H1 (cell line): ENCODE measurements around the gene GRID1. TPM values are rescaled to one million over a fixed set of nuclear protein-coding genes. Genes with fewer than 3 reads are reported as not detected.

ENCODE experiments used
- CTCF ChIA-PET: fragments of 300-600 bp; sonication (Branson Sonifier 250); formaldehyde crosslinking; loops from one replicate; lab custom pipeline; 2021; ENCODE audit not compliant: partially characterized antibody; lab: Charles Lee
- POLR2A ChIA-PET: fragments of 300-600 bp; sonication (Branson Sonifier 250); formaldehyde crosslinking; loops from one replicate; lab custom pipeline; 2021; ENCODE audit warnings: inconsistent platforms; ENCODE audit not compliant: partially characterized antibody; lab: Charles Lee
- DNase-seq, 2 experiments: peaks; one replicate each; pipeline versions ENCODE4 v3.0.0 to v3.0.0-alpha.2; 2010 to 2022; ENCODE audit warnings: low spot score in 2 of 2, low read depth in 1 of 2, mixed read lengths in 1 of 2
- FAIRE-seq: peaks from 2 replicates; lab custom pipeline; 2011; peaks lifted over from hg19 to GRCh38; lab: Jason Lieb, UNC
- H2AFZ ChIP-seq: 2 replicates; pipeline ENCODE4 v1.8.1; 2012; ENCODE audit warnings: low read length, inconsistent platforms
- H2AK5ac ChIP-seq: 2 replicates; pipeline ENCODE4 v1.6.1; 2013; ENCODE audit warnings: low read depth, low read length
- H2BK120ac ChIP-seq: replicated peaks from 2 replicates; pipeline ENCODE3; 2013; ENCODE audit warnings: low read depth, low read length, inconsistent platforms
- H2BK12ac ChIP-seq: 2 replicates; pipeline ENCODE4 v1.6.1; 2013; ENCODE audit warnings: low read depth, low read length
- H2BK15ac ChIP-seq: 2 replicates; pipeline ENCODE4 v1.6.1; 2013; ENCODE audit warnings: low read length
- H2BK20ac ChIP-seq: 2 replicates; pipeline ENCODE4 v1.6.1; 2013; ENCODE audit warnings: low read length
- H2BK5ac ChIP-seq: 2 replicates; pipeline ENCODE4 v1.6.1; 2013; ENCODE audit warnings: low read depth, low read length
- H3K14ac ChIP-seq: 2 replicates; pipeline ENCODE4 v1.6.1; 2013; ENCODE audit warnings: inconsistent platforms; ENCODE audit not compliant: insufficient read length
- H3K18ac ChIP-seq: 2 replicates; pipeline ENCODE4 v1.6.1; 2013; ENCODE audit warnings: low read length; ENCODE audit errors: extremely low read depth
- H3K23ac ChIP-seq: 2 replicates; pipeline ENCODE4 v1.6.1; 2013; ENCODE audit warnings: inconsistent platforms; ENCODE audit not compliant: insufficient read length
- H3K23me2 ChIP-seq: 2 replicates; pipeline ENCODE4 v1.6.1; 2013; ENCODE audit warnings: low read depth, low read length
- H3K27ac ChIP-seq: 2 replicates; pipeline ENCODE4 v1.6.1; 2011; ENCODE audit warnings: low read depth, low read length, inconsistent platforms
- H3K27me3 ChIP-seq, 4 experiments: replicated peaks in 1 of 4; 1 replicate in 1 of 4; 2 replicates in 3 of 4; pipeline versions ENCODE4 v1.6.1 to v1.8.1; 2011 to 2013; ENCODE audit warnings: low read length in 3 of 4, mild to moderate bottlenecking in 3 of 4, inconsistent platforms in 2 of 4, mixed read lengths in 2 of 4, moderate library complexity in 1 of 4; ENCODE audit not compliant: control insufficient read depth in 3 of 4, insufficient read depth in 3 of 4; ENCODE audit errors: extremely low read depth in 1 of 4
- H3K36me3 ChIP-seq, 4 experiments: 2 replicates each; pipeline versions ENCODE4 v1.6.1 to v1.8.1; 2011 to 2013; ENCODE audit warnings: mild to moderate bottlenecking in 4 of 4, low read length in 3 of 4, moderate library complexity in 2 of 4, control low read depth in 1 of 4, inconsistent platforms in 1 of 4; ENCODE audit not compliant: insufficient read depth in 4 of 4, control insufficient read depth in 2 of 4
- H3K4ac ChIP-seq: replicated peaks from 2 replicates; pipeline ENCODE3; 2013; ENCODE audit warnings: low read length, low read depth, mixed read lengths, inconsistent platforms; ENCODE audit not compliant: insufficient read length
- H3K4me1 ChIP-seq, 4 experiments: replicated peaks in 1 of 4; 1 replicate in 1 of 4; 2 replicates in 3 of 4; pipeline versions ENCODE4 v1.6.1 to v1.8.1; 2011 to 2013; ENCODE audit warnings: low read length in 3 of 4, inconsistent platforms in 2 of 4, mixed read lengths in 1 of 4; ENCODE audit not compliant: insufficient read depth in 4 of 4, control insufficient read depth in 3 of 4
- H3K4me2 ChIP-seq, 2 experiments: 2 replicates each; pipeline versions ENCODE4 v1.6.1 to v1.8.1; 2011 to 2013; ENCODE audit warnings: low read depth in 2 of 2, low read length in 2 of 2, control low read depth in 1 of 2, inconsistent platforms in 1 of 2, mild to moderate bottlenecking in 1 of 2; ENCODE audit not compliant: insufficient read depth in 1 of 2
- H3K4me3 ChIP-seq, 4 experiments: fragments of 200-600, 300-600 bp in 1 of 4; sonication (generic), shearing (Covaris generic), sonication (Bioruptor Twin) in 1 of 4; 2 replicates each; pipeline versions ENCODE4 v1.5.1 to v1.8.1; 2011 to 2016; ENCODE audit warnings: low read length in 4 of 4, low read depth in 3 of 4, control low read depth in 2 of 4, inconsistent platforms in 2 of 4, mild to moderate bottlenecking in 2 of 4, mixed read lengths in 1 of 4, moderate library complexity in 1 of 4; ENCODE audit not compliant: insufficient read depth in 2 of 4; ENCODE audit errors: extremely low read depth in 1 of 4
- H3K56ac ChIP-seq: replicated peaks from 2 replicates; pipeline ENCODE3; 2013; ENCODE audit warnings: low read depth, mild to moderate bottlenecking, mixed read lengths, low read length, inconsistent platforms; ENCODE audit not compliant: insufficient read length
- H3K79me1 ChIP-seq: 2 replicates; pipeline ENCODE4 v1.6.1; 2013; ENCODE audit warnings: low read depth, low read length, control low read depth
- H3K79me2 ChIP-seq, 2 experiments: 2 replicates each; pipeline versions ENCODE4 v1.6.1 to v1.8.1; 2012 to 2013; ENCODE audit warnings: low read length in 2 of 2, mild to moderate bottlenecking in 2 of 2, inconsistent platforms in 1 of 2; ENCODE audit not compliant: insufficient read depth in 2 of 2, control insufficient read depth in 1 of 2
- H3K9ac ChIP-seq, 4 experiments: replicated peaks in 1 of 4; 1 replicate in 1 of 4; 2 replicates in 3 of 4; pipeline versions ENCODE4 v1.6.1 to v1.8.1; 2011 to 2013; ENCODE audit warnings: low read depth in 3 of 4, low read length in 3 of 4, control low read depth in 2 of 4, mild to moderate bottlenecking in 2 of 4, moderate library complexity in 2 of 4, inconsistent platforms in 1 of 4; ENCODE audit errors: extremely low read depth in 1 of 4
- H3K9me3 ChIP-seq, 2 experiments: 2 replicates each; pipeline versions ENCODE4 v1.6.1 to v1.8.1; 2012 to 2013; ENCODE audit warnings: mild to moderate bottlenecking in 2 of 2, moderate library complexity in 2 of 2, control low read depth in 1 of 2, inconsistent platforms in 1 of 2, low read depth in 1 of 2, low read length in 1 of 2, mixed read lengths in 1 of 2; ENCODE audit not compliant: insufficient read depth in 2 of 2
- H4K20me1 ChIP-seq, 2 experiments: replicated peaks in 1 of 2; 2 replicates each; pipeline versions ENCODE3 to v1.8.1; 2011 to 2013; ENCODE audit warnings: inconsistent platforms in 2 of 2, low read length in 2 of 2, mild to moderate bottlenecking in 1 of 2; ENCODE audit not compliant: insufficient read depth in 2 of 2, control insufficient read depth in 1 of 2
- H4K5ac ChIP-seq: 2 replicates; pipeline ENCODE4 v1.6.1; 2013; ENCODE audit warnings: low read length, low read depth, mixed read lengths, inconsistent platforms; ENCODE audit not compliant: insufficient read length
- H4K8ac ChIP-seq: 2 replicates; pipeline ENCODE4 v1.8.0; 2013; ENCODE audit warnings: mild to moderate bottlenecking, moderate library complexity, low read length, inconsistent platforms; ENCODE audit not compliant: insufficient read depth; ENCODE audit errors: extremely low read depth
- H4K91ac ChIP-seq: replicated peaks from 2 replicates; pipeline ENCODE3; 2013; ENCODE audit warnings: low read length, mixed read lengths, inconsistent platforms; ENCODE audit not compliant: insufficient read length
- CBX5 ChIP-seq: fragments of 300-800, 300-1000 bp; sonication (generic); IDR thresholded peaks from 2 replicates; pipeline ENCODE4 v1.7.1; 2016; ENCODE audit warnings: antibody characterized with exemption, low read length, low read depth
- RFX5 ChIP-seq: IDR thresholded peaks from 2 replicates; pipeline ENCODE4 v1.6.1; 2011; ENCODE audit warnings: low read depth, low read length, improper control_type of control experiment, borderline replicate concordance
- WGBS, 2 experiments: shearing (Covaris generic) in 1 of 2; methylation state at CpG; one replicate each; pipeline versions ENCODE4 v1.1.6 to v1.1.7; 2013 to 2015; ENCODE audit warnings: low lambda C conversion rate in 2 of 2, mixed read lengths in 2 of 2, inconsistent platforms in 1 of 2, low coverage in 1 of 2, missing lambda C conversion rate in 1 of 2; ENCODE audit not compliant: insufficient replicate concordance in 2 of 2, insufficient coverage in 1 of 2, insufficient read length in 1 of 2; ENCODE audit errors: extremely low coverage in 1 of 2, missing lambda C conversion rate in 1 of 2; 5-methylcytosine and 5-hydroxymethylcytosine counted together
- polyA plus RNA-seq, 7 experiments: library from polyadenylated mRNA; depleted of rRNA in 3 of 7; stranded (reverse) in 5 of 7; unstranded in 2 of 7; fragments of >200 nt in 5 of 7; fragments of 200-250 nt in 2 of 7; gene quantifications; 1 replicate in 5 of 7; 2 replicates in 1 of 7; 4 replicates in 1 of 7; pipeline versions ENCODE4 v1.2.1 to v1.2.3, GENCODE V29; 2011 to 2013; ENCODE audit warnings: missing spikeins in 2 of 7, mixed read lengths in 2 of 7
- total RNA-seq: library from RNA; stranded (reverse); fragmentation: NEBNext Ultra II Directional; extraction: Animal tissue kit (Norgen Biotek cat#: 25700); gene quantifications from 2 replicates; pipeline ENCODE4 v1.2.1, GENCODE V29; 2021

GRID1 gene
- total and polyA plus RNA-seq, 2 of the 8 experiments (the other 6 are each of a cell fraction or from before 2014, with no cell fraction given) = 0.22 to 0.30 TPM

DNA sequence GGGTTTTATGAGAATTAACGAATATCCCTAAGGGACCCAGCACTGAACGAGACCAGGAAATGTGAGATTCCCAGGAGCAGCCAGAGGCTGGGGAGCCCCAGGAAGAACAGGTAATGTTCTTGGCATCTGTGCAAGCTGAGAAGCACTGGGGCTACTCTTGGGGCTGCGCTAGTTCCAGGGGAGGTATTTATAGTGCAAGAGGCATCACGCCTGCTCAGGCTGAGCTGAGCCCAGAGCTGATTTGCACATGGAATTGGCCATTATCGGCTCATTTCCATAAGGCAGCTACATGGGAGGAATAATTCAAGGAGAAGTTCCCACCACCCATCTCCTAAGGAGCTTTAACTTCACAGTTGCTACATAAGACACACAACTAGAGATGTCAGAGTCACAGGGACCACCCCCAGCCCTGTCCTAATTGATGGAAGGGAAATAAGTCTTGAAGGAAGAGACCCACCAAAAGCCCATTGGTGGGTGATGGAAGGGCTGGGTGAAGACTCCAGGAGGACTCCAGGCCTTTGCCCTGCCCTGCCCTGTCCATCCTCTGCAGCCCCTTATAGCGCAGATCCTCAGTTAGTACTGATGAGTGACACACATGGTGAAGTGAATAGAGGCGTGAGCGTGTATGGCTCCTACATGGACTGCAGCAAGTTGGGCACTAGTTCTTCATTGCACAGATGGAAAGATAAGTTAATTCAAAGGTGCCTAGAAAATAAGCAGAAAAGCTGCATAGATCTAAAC lies 178.9 kb downstream of the GRID1 start:
- Histone ChIP-seq H3K9me3 (no peaks in the 10 kb centered on the region), H3K18ac (no peak overlapping the region), H3K27ac (no peak overlapping the region), H2BK15ac (no peak overlapping the region), H3K56ac (no peak overlapping the region), H2AFZ (no peak overlapping the region), H4K8ac (no peak overlapping the region), H3K79me2 (no peaks in the 10 kb centered on the region), H4K20me1 (no peaks in the 10 kb centered on the region), H4K91ac (no peak overlapping the region), H2BK120ac (no peak overlapping the region), H2AK5ac (no peak overlapping the region), H3K4me1 (no peaks in the 10 kb centered on the region), H2BK12ac (no peak overlapping the region), H2BK20ac (no peak overlapping the region), H2BK5ac (no peak overlapping the region), H4K5ac (no peak overlapping the region), H3K4ac (no peak overlapping the region), H3K23ac (no peak overlapping the region), H3K27me3 (no peaks in the 10 kb centered on the region), H3K4me2 (no peak overlapping the region), H3K9ac (no peak overlapping the region), H3K79me1 (no peaks in the 10 kb centered on the region), H3K14ac (no peak overlapping the region), H3K36me3 (no peaks in the 10 kb centered on the region), H3K4me3 (no peak overlapping the region), H3K23me2 (peaks cover 3% of the 10 kb centered on the region; the same call in 1 of the 2 replicates)
- 90% methylated on average over 8 of the region's 8 CpGs; no CpG with 5 or more reads in 1 of the 2 experiments for whole genome bisulfite sequencing, 2 experiments
- DNase-seq = no peak
- CTCF ChIA-PET = interaction anchor here (1.1 to 2.3 kb wide), 3 partner anchors 9 to 73 kb away, joined by 4 to 10 read pairs (median 6); no protein-coding TSS in a partner anchor
- no peak for FAIRE-seq
- POLR2A ChIA-PET = no interaction called here
- TF ChIP-seq CBX5 (no peak), RFX5 (no peak)
